PC-9 (cell line): Measurements from ENCODE around the gene SMAD6. TPM values are rescaled to one million over a fixed set of nuclear protein-coding genes. Genes with fewer than 3 reads are reported as not detected.

ENCODE experiments used
- BruUV-seq: library from RNA; stranded (reverse); fragments of 400-500 nt; replicated peaks from 2 replicates; lab custom pipeline; 2021; lab: Mats Ljungman, UMichigan
- CTCF ChIA-PET: fragments of 300-600 bp; sonication (Branson Sonifier 250); formaldehyde crosslinking; loops from one replicate; lab custom pipeline; 2022; ENCODE audit warnings: antibody characterized with exemption; lab: Charles Lee
- POLR2A ChIA-PET: fragments of 300-600 bp; sonication (Branson Sonifier 250); formaldehyde crosslinking; loops from one replicate; lab custom pipeline; 2022; ENCODE audit warnings: antibody characterized with exemption; ENCODE audit not compliant: unreplicated experiment; lab: Charles Lee
- DNase-seq, 2 experiments: peaks; one replicate each; pipeline versions ENCODE4 v3.0.0 to v3.0.0-alpha.2; 2015 to 2022; ENCODE audit warnings: mixed read lengths in 1 of 2
- H2AFZ ChIP-seq: fragments of 200-600 bp; sonication (generic); 2 replicates; pipeline ENCODE4 v1.8.1; 2017; ENCODE audit warnings: antibody characterized with exemption
- H3F3A ChIP-seq: fragments of 200-600 bp; sonication (generic); 2 replicates; pipeline ENCODE4 v1.8.1; 2017; ENCODE audit warnings: antibody characterized with exemption, mild to moderate bottlenecking, low read depth; ENCODE audit not compliant: insufficient read depth
- H3K27ac ChIP-seq: fragments of 200-600 bp; sonication (generic); 2 replicates; pipeline ENCODE4 v1.6.1; 2016; ENCODE audit warnings: mixed run types
- H3K27me3 ChIP-seq: fragments of 200-600 bp; sonication (generic); 2 replicates; pipeline ENCODE4 v1.6.1; 2016; ENCODE audit warnings: low read depth, mixed run types; ENCODE audit not compliant: insufficient read depth
- H3K36me3 ChIP-seq: fragments of 200-600 bp; sonication (generic); 2 replicates; pipeline ENCODE4 v1.6.1; 2016; ENCODE audit warnings: low read depth, mixed run types
- H3K4me1 ChIP-seq: fragments of 200-600 bp; sonication (generic); replicated peaks from 2 replicates; pipeline ENCODE4 v1.6.1; 2016; ENCODE audit warnings: mixed run types; ENCODE audit not compliant: insufficient read depth
- H3K4me2 ChIP-seq: fragments of 200-600 bp; sonication (generic); 2 replicates; pipeline ENCODE4 v1.6.1; 2017; ENCODE audit warnings: mixed run types
- H3K4me3 ChIP-seq: fragments of 200-600 bp; sonication (generic); 2 replicates; pipeline ENCODE4 v1.6.1; 2016; ENCODE audit warnings: mixed run types
- H3K79me2 ChIP-seq: fragments of 200-600 bp; sonication (generic); 2 replicates; pipeline ENCODE4 v1.6.1; 2017; ENCODE audit warnings: low read depth, mixed run types
- H3K9me2 ChIP-seq: fragments of 200-600 bp; sonication (generic); 2 replicates; pipeline ENCODE4 v1.8.1; 2017; ENCODE audit warnings: mild to moderate bottlenecking; ENCODE audit not compliant: insufficient read depth
- H3K9me3 ChIP-seq: fragments of 200-600 bp; sonication (generic); 2 replicates; pipeline ENCODE4 v1.8.1; 2016; ENCODE audit warnings: low read depth; ENCODE audit not compliant: insufficient read depth
- H4K20me1 ChIP-seq: fragments of 200-600 bp; sonication (generic); 2 replicates; pipeline ENCODE4 v1.8.1; 2017; ENCODE audit not compliant: insufficient read depth
- EZH2 ChIP-seq: fragments of 200-600 bp; sonication (generic); IDR thresholded peaks from 2 replicates; pipeline ENCODE4 v1.8.0; 2017; ENCODE audit warnings: antibody characterized with exemption, low read depth
- intact Hi-C: fragments of 100-400 bp; cut with micrococcal nuclease; formaldehyde crosslinking; loops from one replicate; pipeline ENCODE4 v1.10.0; 2022; ENCODE audit not compliant: unreplicated experiment
- total RNA-seq: library from RNA; stranded (reverse); gene quantifications from 2 replicates; pipeline ENCODE4 v1.2.3, GENCODE V29; 2021
- TF ChIP-seq, protein P1 (sequence below): fragments of 200-600 bp; sonication (generic); conservative IDR thresholded peaks from 2 replicates; pipeline ENCODE4 v1.6.1; 2017; ENCODE audit warnings: mixed run types, antibody characterized with exemption, mild to moderate bottlenecking, moderate library complexity

The SMAD6 gene
- total RNA-seq, 1 experiment from 2014 or later = 7.1 TPM

DNA sequence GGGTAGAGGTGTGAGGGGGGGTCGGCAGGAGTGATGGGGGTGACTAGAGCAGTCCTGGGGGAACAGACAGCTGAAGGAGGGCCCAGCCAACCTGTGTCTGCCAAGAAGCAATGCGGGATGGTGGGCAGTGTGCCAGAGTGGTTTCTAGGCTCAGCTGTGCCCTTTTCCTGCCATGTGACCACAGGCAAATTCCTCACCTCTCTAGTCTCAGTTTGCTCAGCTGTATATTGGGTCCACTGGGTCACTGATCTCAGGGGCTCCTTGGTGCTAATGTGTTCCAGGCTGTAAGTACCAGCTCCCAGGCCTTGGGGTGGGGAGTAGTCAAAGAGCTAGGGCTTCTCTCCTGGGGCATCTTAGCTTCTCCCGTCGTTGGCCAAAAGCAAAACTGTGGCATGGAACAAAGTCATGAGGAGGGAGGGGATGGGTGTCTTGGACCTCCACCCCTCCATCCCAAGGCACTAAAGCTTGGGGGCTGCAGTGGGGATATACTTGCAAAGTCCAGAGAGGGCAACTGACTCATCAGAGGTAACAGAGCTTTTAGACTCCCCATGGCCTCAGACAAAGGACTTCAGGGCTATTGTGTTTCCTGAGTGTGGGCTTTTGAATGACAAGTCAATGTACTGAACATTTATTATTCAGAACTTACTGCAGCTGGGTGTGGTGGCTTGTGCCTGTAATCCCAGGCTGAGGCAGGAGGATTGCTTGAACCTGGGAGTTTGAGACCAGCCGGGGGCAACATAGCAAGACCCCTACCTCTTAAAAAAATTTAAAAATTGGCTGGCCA is 20.9 kb downstream of the SMAD6 start:
- CTCF ChIA-PET = interaction anchor here (0.8 kb wide), 1 partner anchor 12 kb away, joined by 3 read pairs; no protein-coding TSS in a partner anchor
- no peaks in the 10 kb centered on the region for H3K27me3 ChIP-seq
- peak overlapping the region; percentile 4; the same call in 1 of the 2 replicates for H3K4me2 ChIP-seq
- H3F3A ChIP-seq = peaks cover 18% of the 10 kb centered on the region; the same call in 1 of the 2 replicates
- peaks cover 50% of the 10 kb centered on the region for H3K4me1 ChIP-seq
- no peaks in the 10 kb centered on the region for H3K79me2 ChIP-seq
- no peak overlapping the region for H3K27ac ChIP-seq
- H3K9me2 ChIP-seq = no peaks in the 10 kb centered on the region
- H3K36me3 ChIP-seq = no peaks in the 10 kb centered on the region
- H3K9me3 ChIP-seq = no peaks in the 10 kb centered on the region
- POLR2A ChIA-PET = interaction anchor here (0.6 kb wide), 1 partner anchor 29 kb away, joined by 28 read pairs; no protein-coding TSS in a partner anchor
- H2AFZ ChIP-seq = no peak overlapping the region
- H3K4me3 ChIP-seq = no peak overlapping the region
- intact Hi-C loops = no loop called here
- TF ChIP-seq EZH2 = no peak
- TF ChIP-seq, protein P1, sequence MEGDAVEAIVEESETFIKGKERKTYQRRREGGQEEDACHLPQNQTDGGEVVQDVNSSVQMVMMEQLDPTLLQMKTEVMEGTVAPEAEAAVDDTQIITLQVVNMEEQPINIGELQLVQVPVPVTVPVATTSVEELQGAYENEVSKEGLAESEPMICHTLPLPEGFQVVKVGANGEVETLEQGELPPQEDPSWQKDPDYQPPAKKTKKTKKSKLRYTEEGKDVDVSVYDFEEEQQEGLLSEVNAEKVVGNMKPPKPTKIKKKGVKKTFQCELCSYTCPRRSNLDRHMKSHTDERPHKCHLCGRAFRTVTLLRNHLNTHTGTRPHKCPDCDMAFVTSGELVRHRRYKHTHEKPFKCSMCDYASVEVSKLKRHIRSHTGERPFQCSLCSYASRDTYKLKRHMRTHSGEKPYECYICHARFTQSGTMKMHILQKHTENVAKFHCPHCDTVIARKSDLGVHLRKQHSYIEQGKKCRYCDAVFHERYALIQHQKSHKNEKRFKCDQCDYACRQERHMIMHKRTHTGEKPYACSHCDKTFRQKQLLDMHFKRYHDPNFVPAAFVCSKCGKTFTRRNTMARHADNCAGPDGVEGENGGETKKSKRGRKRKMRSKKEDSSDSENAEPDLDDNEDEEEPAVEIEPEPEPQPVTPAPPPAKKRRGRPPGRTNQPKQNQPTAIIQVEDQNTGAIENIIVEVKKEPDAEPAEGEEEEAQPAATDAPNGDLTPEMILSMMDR = no peak
- BruUV-seq = no TSS peak
- H4K20me1 ChIP-seq = no peaks in the 10 kb centered on the region
- DNase-seq = no peak

DNA sequence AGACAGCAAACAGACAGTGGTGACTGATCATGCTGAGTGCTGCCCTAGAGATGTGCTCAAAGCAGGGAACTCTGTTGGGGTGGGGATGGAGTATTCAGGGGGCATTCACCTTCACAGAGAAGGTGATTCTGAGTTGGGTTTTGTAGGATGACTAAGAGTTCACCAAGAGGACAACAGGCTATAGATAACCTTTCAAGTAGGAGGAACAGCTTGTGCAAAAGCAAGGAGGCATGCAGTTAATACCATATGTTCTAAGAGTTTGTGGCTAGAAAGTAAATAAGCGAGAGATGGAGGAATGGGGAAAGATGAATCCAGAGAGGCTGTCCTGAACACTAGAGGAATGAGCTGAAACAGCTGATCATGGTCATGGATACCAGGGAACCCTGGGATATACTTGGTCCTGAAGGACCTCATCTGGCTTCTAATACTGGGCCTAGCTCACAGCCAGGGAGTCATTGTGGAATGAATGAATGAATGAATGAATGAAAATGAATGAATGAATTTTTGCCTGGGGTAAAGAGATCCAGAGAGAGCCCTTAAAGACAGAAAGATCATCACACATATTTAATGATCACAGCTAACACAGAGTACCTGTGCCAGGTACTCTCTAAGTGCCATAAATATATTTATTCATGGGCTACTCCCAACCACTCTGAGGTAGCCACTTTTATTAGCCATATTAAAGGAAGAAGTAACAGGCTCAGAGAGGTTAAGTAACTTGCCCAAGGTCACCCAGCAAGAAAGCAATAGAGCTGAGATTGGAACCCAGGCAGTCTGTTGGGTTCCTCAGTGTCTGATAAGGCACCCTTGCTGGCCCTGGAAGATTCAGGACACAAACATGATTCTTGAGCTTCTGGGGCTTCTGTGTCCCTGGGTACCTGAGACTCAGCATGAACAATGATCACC is 22.0 kb downstream of the SMAD6 start:
- Histone ChIP-seq H3K27me3 (no peaks in the 10 kb centered on the region), H3F3A (peaks cover 18% of the 10 kb centered on the region; the same call in 1 of the 2 replicates), H3K4me2 (peak overlapping the region; percentile 4; the same call in 1 of the 2 replicates), H2AFZ (no peak overlapping the region), H3K79me2 (no peaks in the 10 kb centered on the region), H3K4me3 (no peak overlapping the region), H3K36me3 (no peaks in the 10 kb centered on the region), H3K9me2 (no peaks in the 10 kb centered on the region), H3K4me1 (peaks cover 43% of the 10 kb centered on the region), H4K20me1 (no peaks in the 10 kb centered on the region), H3K27ac (no peak overlapping the region), H3K9me3 (no peaks in the 10 kb centered on the region)
- CTCF ChIA-PET = no interaction called here
- BruUV-seq = no TSS peak
- intact Hi-C loops = no loop called here
- POLR2A ChIA-PET = interaction anchor here (0.8 kb wide), 1 partner anchor 35 kb away, joined by 5 read pairs; no protein-coding TSS in a partner anchor
- peak in 1 of 2 experiments; percentile 62 for DNase-seq
- TF ChIP-seq, protein P1 = no peak
- no peak for TF ChIP-seq EZH2

DNA sequence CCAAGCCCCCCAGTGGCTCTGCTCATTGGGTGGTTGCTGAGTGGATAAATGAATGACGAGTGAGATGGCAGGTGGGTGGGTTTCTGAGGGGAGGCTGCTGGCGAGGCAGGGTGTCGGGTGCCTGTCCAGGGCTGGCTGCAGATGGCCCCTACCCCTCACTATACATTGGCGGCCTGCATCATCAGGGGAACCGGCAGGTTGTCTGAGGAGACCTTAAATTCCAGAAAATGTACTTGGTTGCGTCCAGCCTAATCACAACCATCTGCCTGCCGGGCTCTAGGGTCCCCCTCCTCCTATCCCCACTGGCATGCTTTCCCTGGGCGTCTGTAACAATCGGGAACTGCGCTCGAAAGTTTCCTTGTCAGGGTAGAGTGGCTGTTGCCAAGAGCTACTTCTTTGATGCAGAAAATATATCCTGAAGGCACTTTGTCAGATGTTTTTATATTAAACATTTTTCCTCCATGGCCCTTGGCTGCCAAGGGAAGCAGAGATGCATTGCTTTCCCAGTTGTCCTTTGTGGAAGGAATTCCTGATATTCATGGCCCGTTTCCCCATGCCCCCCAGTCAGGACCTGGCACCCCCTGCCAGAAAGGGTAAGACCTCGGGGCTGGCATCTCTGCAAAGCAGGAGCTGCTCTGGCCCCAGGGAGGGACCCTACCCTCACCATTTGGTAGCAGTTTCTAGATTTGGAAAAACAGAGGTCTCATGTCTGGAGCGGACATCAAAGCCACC is 22.9 kb downstream of the SMAD6 start:
- TF ChIP-seq, protein P1 = no peak
- no peak for TF ChIP-seq EZH2
- Histone ChIP-seq H4K20me1 (no peaks in the 10 kb centered on the region), H3K27ac (no peak overlapping the region), H3K4me2 (no peak overlapping the region), H3K9me2 (no peaks in the 10 kb centered on the region), H3K4me3 (no peak overlapping the region), H3K27me3 (no peaks in the 10 kb centered on the region), H3F3A (peaks cover 14% of the 10 kb centered on the region; the same call in 1 of the 2 replicates), H2AFZ (no peak overlapping the region), H3K9me3 (no peaks in the 10 kb centered on the region), H3K79me2 (no peaks in the 10 kb centered on the region), H3K4me1 (peaks cover 38% of the 10 kb centered on the region), H3K36me3 (no peaks in the 10 kb centered on the region)
- no TSS peak for BruUV-seq
- CTCF ChIA-PET = no interaction called here
- POLR2A ChIA-PET = no interaction called here
- no peak for DNase-seq
- intact Hi-C loops = no loop called here
